ENCODE results near the gene COL20A1.

COL20A1 gene

DNA sequence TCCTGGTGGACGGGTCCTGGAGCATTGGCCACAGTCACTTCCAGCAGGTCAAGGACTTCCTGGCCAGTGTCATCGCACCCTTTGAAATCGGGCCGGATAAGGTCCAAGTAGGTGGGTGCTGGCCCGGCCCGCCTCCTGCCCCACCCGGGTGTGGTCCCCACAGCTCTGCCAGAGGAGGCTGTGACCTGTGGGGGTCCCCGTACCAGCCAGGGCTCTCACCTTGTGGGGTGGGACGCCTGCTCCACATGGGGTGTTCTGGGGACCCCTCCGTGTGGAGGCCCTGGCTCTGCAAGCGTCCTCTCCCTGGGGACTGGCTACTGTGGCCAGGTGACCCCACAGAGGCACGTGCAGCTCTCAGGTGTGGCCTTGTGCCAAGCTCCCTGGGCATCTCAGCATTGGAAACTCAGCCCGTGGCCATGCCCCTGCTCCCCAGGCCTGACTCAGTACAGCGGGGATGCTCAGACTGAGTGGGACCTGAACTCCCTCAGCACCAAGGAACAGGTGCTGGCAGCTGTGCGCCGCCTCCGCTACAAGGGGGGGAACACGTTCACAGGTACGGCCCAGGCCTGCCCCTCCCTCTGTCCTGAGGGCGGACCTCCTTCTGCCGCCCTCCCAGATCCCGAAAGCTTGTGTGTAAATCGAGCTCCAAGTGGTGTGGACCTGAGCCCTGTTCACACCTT, 14.7 kb downstream of the COL20A1 start:
- DNase-seq (ENCODE audit: low read depth in 2 of 3, low spot score in 1 of 3) = no peak

DNA sequence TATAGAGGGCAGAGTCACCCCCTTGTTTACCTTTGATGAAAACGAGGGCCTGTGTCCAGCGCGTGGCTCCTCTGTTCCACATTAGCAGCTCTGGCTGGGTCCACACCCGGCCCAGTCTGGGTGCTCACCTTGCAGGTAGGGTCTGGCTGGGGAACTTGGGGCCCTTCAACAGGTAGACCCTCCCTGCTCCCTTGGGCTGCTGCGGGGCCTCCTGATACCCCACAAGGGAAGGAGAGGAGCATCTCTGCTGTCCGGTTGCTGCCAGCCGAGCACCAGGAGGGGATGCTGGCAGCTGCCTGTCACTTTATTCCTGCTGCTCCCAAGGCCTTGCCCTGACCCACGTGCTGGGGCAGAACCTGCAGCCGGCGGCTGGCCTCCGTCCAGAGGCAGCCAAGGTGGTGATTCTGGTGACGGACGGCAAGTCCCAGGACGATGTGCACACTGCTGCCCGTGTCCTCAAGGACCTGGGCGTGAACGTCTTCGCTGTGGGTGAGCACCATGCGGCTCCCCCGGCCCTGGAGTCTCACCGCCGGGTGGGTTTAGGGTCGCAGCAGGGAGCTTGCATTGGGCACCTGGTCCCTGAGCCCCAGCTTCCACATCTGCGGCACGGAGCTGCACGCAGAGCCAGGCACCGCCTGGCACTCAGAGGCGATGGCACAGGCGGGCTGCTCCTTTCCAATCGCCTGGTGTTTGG, 15.4 kb downstream of the COL20A1 start:
- no peak for DNase-seq (ENCODE audit: low read depth in 2 of 3, low spot score in 1 of 3)

DNA sequence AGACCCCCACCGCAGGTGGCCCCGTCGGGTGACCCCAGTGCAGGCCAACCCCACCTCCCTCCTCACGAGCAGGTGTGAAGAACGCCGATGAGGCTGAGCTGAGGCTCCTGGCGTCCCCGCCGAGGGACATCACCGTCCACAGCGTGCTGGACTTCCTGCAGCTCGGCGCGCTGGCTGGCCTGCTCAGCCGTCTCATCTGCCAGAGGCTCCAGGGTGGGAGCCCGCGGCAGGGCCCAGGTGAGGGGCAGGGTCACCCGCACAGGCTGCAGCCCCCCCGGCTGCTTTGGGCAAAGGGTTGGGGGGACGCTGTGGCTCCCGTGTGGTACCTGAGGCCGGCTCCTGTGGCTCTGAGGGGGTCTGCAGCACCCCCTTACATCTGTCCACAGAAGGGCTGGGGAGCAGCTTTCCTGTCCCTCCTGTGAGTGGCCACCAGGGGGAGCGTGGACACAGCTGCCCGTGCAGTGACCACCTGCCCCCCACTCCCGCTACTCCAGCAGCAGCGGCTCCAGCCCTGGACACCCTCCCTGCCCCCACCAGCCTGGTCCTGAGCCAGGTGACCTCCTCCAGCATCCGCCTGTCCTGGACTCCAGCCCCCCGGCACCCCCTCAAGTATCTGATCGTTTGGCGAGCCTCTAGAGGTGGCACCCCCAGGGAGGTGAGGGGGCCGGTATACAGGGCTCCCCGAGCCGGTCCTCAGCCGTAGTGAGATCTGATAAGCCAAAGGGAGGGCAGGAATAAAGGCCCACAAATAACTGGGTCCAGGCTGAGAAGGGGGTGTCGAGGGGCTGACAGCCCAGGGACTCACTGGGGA, 16.5 kb downstream of the COL20A1 start:
- DNase-seq (ENCODE audit: low read depth in 2 of 3, low spot score in 1 of 3) = no peak

DNA sequence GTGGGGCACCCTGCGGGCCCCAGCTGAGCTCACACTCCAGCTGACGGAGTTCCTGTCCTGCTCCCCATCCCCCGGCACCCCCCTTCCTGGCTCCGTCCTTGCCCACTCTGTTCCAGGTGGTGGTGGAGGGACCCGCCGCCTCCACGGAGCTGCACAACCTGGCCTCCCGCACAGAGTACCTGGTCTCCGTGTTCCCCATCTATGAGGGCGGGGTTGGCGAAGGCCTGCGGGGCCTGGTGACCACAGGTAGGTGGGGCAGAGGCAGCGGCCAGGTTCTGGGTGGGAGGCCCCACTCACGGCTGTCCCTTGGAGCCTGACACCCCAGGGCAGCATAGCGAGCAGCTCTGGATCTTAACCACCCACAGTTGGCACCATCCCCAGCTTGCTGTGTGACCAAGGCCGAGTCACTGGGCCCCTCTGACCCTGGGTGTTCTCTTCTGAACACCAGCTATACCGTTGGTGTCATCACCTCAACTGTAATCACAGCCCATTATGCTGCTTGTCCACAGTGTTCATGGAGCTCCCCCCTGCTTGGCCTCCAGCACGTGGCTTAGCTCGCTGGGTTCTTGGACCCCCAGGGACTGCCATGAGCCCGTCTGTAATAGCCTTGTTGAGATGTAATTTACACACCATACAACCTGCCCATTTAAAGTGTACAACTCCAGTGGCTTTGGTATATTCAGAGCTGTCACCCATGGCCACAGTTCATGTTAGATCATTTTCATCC, 17.4 kb downstream of the COL20A1 start:
- DNase-seq (ENCODE audit: low read depth in 2 of 3, low spot score in 1 of 3) = no peak

DNA sequence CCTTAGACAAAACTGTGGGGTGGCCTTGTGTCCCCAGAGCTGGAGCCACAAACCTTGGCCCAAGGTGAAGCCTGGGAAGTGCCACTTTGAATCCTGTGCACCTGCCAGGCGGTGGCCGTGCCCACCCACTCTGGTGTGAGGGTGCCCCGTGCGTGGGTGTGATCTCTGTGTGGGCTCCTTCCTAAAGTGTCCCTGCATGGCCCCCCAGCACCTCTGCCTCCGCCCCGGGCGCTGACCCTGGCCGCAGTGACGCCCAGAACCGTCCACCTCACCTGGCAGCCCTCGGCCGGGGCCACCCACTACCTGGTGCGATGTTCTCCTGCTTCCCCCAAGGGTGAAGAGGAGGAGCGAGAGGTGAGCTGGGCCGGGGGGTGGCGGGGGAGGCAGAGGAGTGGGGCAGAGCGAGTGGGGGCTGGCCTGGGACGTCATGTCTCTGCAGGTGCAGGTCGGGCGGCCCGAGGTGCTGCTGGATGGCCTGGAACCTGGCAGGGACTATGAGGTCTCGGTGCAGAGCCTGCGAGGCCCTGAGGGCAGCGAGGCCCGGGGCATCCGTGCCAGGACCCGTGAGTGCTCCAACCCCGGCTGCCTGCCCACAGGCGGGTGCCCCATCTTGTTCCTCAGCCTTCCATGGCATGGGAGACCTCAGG, 18.3 kb downstream of the COL20A1 start:
- DNase-seq (ENCODE audit: low read depth in 2 of 3, low spot score in 1 of 3) = no peak

DNA sequence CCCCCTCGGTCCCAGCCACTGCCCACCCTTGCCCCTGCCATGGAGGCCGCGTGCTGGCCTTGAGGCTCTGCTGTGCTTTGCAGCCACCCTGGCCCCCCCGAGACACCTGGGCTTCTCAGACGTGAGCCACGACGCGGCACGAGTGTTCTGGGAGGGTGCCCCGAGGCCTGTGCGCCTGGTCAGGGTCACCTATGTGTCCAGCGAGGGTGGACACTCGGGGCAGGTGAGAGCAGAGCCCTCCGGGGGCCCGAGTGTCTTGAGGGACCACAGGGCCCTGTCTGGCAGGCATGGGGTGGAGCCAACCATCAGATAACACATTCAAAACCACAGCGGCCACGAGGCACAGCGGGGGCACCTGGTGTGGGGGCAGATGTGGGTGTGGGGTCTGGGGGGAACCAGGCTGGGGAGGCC, 18.9 kb downstream of the COL20A1 start:
- DNase-seq (ENCODE audit: low read depth in 2 of 3, low spot score in 1 of 3) = no peak

DNA sequence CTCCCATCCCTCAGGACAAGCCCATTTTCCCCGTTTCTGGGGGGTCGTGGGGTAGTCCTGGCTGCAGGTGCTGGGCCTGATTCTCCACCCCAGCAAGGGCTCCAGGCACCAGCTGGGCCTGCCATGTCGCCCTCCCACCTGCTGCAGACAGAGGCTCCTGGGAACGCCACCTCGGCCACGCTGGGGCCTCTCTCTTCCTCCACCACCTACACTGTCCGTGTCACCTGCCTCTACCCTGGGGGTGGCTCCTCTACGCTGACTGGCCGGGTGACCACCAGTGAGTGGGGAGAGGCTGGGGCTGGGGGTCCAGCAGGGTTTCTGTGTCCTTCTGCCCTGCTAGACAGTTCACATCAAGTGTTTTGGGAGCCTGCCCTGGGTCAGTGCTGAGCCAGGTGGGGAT, 19.3 kb downstream of the COL20A1 start:
- DNase-seq (ENCODE audit: low read depth in 2 of 3, low spot score in 1 of 3) = no peak

DNA sequence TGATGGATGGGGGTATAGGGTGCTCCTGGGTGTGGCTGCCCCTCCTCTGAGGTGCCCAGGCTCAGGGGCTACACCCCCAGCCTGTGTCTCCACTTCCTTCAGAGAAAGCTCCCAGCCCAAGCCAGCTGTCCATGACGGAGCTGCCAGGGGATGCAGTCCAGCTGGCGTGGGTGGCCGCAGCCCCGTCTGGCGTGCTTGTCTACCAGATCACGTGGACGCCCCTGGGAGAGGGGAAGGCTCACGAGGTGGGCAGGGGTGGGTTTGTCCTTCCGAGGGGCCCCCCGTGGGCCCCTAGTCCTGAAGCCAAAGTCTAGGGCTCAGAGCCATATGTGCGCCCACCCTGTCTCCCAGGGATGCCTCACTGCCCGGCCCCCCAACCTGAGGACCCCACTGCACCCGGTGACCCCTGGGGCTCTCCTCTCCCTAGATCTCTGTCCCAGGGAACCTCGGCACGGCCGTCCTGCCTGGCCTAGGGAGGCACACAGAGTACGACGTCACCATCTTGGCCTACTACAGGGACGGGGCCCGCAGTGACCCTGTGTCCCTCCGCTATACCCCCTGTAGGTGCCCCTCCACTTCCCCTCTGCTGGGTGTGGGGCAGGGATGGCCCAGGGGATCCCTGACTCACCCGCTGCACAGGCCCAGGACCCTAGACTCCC, 19.8 kb downstream of the COL20A1 start:
- DNase-seq (ENCODE audit: low read depth in 2 of 3, low spot score in 1 of 3) = no peak

DNA sequence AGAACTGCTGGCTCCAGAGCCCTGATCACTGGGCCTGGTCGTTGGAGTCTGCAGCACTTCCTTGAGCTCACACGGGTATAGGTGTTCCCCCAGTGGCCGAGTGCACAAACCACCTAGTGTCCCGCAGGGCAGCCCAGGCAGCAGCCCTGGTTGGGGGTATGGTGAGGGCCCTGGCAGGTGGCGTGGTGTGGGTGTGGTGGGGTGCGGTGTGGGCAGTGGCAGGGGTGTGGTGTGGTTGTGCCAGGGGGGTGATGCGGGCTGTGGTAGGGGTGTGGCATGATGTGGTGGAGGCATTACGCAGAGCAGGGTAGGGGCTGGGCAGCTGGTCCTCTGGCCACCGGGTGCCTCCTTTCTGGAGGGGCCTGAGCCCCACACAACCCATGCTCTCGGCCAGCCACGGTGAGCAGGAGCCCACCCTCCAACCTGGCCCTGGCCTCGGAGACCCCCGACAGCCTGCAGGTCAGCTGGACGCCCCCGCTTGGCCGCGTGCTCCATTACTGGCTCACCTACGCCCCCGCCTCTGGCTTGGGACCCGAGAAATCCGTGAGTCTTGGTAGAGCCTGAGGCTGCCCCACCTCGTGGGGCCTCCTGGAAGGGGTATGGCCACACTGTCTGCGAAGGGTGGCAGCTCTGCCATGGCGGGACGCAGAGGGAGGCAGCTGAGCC, 20.5 kb downstream of the COL20A1 start:
- DNase-seq (ENCODE audit: low read depth in 2 of 3, low spot score in 1 of 3) = no peak

DNA sequence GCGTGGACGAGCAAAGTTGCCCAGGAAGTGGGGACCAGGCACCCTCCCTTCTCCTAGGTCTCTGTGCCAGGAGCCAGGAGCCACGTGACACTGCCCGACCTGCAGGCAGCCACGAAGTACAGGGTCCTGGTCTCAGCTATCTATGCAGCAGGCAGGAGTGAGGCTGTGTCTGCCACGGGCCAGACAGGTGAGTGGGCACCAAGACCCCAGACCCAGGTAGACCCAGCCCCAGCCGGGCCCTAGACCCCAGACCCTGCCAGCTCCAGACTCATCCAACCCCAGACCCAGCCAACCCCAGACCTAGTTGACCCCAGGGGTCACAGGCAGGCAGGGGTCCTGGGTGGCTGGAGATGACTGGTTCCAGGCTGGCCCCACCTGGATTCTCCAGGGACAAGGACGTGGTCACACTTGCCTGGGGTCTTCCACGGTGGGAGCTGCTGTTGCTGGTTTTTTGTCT, 21.1 kb downstream of the COL20A1 start:
- no peak for DNase-seq (ENCODE audit: low read depth in 2 of 3, low spot score in 1 of 3)

DNA sequence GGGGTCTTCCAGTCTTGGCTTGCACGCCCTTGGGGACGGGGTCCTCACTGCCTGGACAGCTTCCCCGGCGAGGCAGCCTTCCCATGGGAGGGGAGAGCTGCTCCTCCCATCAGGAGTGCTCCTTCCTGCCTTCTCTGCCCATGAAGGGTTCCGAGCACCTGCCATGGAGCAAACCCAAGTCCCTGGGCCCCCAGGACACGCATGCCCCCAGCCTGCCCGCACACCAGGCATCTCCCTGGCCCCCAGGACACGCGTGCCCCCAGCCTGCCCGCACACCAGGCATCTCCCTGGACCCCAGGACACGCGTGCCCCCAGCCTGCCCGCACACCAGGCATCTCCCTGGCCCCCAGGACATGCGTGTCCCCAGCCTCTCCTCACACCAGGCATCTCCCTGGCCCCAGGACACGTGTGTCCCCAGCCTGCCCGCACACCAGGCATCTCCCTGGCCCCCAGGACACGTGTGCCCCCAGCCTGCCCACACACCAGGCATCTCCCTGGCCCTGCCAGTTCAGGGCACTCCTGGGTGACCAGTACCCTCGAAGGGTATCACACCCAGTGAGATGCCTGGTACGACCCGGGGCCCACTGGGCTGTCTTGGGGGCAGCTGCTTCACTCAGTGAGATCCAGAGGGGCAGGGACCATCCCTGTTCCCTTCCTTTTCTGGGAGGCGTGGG, 21.7 kb downstream of the COL20A1 start:
- no peak for DNase-seq (ENCODE audit: low read depth in 2 of 3, low spot score in 1 of 3)

DNA sequence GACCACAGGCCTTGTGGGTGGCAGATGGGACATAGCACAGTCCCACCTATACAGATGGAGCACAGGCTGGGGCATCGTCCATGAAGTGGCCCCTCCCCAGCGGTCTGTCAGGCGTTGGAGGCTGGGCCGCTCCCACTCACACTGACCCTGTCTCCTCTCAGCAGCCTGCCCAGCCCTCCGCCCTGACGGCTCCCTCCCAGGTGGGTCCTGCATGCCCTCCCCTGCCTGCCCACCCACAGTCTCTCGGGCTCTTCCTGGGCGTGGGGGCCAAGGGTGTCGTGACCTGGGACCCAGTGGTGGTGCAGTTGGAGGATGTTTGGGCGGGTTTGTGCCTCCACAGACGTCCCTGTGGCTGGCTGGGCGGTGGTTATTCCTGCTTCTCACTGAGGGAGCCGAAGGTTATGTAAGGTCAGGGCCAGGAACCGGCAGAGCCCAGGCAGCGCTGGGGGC, 22.3 kb downstream of the COL20A1 start:
- DNase-seq (ENCODE audit: low read depth in 2 of 3, low spot score in 1 of 3) = no peak

DNA sequence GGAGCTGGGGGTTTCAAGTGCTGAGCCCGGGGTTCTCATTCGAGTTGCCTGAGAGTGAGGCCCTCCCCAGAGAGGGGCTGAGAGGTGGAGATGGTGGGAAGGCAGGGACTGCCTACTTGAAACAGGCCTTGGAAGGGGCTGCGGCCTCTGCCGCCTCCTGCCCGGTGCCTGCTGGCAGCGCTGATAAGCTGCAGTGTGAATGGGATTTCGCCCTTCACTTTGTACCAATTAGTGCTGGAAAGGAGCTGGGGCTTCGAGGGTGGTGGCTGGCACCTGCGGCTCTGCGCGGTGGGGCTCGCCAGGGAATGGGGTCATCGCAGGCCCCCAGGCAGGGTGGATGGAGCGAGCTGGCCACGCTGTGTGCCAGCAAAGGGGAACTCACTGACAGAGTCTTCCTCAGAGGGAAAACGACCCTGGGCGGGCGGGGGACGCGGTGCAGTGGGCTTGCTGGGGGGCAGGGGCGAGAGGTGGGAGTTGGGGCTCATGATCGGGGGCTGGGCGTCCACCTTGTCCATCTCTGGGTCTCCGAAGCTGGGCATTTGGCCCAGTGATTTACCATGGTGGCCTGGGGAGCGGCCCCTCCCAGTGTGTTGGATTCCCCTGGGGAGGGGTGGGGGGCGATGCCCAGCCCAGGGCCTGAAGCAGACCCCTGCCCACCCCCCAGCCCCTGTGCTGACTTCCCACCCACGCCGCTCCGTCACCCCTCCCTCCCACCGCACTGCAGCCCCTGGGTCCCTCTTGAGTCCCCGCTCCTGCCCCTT, 22.9 kb downstream of the COL20A1 start:
- DNase-seq (ENCODE audit: low read depth in 2 of 3, low spot score in 1 of 3) = no peak

DNA sequence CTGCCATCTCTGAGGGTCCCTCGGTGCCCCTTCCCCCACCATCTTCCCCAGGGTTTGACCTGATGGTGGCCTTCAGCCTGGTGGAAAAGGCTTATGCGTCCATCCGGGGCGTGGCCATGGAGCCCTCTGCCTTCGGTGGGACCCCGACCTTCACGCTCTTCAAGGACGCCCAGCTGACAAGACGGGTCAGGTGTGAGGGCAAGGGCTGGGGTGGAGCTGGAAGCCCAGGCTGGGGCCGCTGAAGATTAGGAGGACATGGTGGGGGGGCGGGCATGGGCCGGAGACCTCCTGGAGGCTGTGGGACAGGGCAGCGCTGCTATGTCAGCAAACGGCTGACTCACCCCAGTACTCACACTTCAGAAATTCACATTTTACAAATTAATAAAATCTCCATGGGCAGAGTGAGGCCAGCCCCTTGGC, 23.5 kb downstream of the COL20A1 start:
- no peak for DNase-seq (ENCODE audit: low read depth in 2 of 3, low spot score in 1 of 3)

DNA sequence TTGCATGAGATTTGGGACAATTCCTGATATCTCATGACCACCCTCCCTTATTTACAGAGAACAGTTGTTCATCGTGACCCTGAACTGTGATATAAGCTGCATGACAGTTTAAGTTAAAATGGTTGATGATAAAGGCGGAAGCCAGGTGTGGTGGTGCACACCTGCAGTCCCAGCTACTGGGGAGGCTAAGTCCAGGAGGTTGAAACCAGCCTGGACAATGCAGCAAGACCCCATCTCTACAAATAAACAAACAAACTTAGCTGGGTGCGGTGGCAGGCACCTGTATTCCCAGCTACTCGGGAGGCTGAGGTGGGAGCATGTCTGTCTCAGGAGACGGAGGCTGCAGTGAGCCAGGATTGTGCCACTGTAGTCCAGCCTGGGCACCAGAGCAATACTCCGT, 24.1 kb downstream of the COL20A1 start:
- no peak for DNase-seq (ENCODE audit: low read depth in 2 of 3, low spot score in 1 of 3)

DNA sequence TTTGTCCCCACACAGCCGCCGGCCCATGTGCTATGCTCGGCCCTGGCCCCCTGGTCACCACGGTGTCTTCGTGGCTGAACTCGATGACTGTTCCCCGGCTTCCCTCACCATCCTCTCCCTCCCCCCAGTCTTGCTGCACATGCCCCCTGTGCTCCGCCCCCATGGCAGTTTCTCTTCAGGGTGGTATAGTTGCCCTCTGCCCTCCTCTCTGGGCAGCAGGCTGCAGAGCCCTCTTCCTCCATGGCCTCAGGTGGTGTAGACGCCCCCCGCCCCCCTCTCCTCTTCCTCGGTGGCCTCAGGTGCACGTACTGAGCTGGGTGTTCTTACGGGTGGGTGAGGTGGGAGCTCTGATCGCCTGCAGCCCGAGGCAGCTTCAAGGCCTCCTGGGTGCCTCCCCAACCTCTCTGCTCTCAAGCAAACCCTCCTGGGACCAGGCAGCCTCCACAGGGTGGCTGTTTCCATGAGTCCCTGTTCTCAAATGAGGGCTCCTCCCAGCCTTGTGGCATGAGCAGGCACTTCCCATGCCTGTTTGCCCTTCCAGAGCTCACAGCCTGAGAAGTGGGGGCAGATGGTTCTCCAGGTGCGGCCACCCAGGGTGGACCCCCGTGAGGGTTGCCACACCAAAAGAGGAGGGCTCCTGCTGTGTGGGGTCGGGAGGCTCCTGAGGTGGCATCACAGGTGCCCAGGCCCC, 24.8 kb downstream of the COL20A1 start:
- DNase-seq (ENCODE audit: low read depth in 2 of 3, low spot score in 1 of 3) = no peak

DNA sequence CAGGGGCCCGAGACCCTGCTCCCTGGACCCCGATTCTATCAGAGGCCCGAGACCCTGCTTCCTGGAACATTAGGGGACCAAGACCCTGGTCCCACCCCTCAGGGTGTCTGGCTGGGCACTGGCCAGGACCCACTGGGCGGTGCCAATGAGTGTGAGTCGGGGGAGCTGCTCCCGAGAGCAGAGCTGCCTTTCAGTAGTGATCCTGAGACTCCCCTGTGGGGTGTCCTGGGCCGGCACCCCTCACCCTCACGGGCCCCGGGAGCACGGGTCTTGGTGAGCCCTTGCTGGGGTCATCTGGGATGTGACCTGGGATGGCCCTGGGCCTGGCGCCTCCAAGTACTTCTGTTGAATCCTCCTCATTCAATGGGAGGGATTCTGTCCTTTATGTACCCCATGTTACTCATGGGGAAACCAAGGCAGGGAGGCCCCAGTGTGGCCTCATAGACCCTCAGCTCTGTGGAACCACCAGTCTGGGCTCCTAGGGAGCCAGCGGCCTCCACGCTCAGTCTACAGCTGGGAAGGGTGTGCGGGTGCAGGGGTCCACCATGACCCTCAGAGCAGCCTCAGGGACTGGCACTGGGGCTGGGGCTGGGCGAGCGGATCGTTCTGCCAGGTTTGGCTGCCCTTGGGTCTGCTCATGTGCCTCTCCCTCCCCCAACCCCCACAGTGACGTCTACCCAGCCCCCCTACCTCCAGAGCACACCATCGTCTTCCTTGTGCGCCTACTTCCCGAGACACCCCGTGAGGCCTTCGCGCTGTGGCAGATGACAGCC, 25.6 kb downstream of the COL20A1 start:
- DNase-seq (ENCODE audit: low read depth in 2 of 3, low spot score in 1 of 3) = no peak
